ENCODE results near the gene AP2A1.
A peak's percentile ranks its signal among the peaks of the same experiment; 100 is the strongest.

Gene AP2A1

DNA sequence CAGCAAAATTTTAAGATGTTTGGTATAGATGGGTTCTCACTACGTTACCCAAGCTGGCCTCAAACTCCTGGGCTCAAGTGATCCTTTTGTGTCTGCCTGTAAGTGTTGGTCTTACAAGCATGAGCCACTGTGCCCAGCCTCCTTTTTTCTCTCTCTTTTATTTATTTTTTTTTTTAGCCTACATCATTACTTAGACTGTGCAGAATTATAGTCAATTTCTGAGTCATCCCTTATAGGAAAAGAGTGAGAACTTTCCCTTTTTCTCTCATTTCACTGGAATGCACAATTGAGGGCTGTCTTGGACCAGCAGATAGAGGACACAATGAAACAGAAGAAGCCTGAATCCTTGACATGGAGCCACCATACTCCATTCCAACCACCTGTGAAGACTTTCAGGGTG is 17.0 kb upstream of the AP2A1 start:
- TF ChIP-seq, protein P1, sequence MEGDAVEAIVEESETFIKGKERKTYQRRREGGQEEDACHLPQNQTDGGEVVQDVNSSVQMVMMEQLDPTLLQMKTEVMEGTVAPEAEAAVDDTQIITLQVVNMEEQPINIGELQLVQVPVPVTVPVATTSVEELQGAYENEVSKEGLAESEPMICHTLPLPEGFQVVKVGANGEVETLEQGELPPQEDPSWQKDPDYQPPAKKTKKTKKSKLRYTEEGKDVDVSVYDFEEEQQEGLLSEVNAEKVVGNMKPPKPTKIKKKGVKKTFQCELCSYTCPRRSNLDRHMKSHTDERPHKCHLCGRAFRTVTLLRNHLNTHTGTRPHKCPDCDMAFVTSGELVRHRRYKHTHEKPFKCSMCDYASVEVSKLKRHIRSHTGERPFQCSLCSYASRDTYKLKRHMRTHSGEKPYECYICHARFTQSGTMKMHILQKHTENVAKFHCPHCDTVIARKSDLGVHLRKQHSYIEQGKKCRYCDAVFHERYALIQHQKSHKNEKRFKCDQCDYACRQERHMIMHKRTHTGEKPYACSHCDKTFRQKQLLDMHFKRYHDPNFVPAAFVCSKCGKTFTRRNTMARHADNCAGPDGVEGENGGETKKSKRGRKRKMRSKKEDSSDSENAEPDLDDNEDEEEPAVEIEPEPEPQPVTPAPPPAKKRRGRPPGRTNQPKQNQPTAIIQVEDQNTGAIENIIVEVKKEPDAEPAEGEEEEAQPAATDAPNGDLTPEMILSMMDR (IDR thresholded peaks at IDR 0.05; ENCODE audit: low read depth, low read length, missing control alignments) = no peak
- DNase-seq (ENCODE audit: extremely low read depth, low read depth) = no peak
- H3K4me3 ChIP-seq (replicated peaks; ENCODE audit: low read depth, low read length) = no peak overlapping the region

DNA sequence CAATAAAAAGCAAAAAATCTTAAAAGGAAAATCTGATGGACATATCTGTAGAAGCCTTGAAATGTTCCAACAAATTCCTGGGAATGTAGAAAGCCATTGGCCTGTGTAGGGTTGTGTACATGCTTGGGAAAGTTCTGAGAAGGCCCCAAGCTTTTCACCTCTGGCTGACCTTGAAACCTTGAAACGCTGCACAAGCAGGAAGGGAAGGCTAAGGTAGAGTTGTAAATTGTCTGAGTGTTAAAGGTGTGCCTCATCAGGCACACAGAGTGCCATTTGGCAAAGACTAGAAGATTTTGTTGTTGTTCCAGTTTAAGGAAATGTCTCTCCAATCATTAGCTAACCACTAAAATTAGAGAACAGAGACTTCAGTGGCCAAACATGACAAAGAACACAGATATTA is 14.1 kb upstream of the AP2A1 start:
- no peak overlapping the region for H3K4me3 ChIP-seq (replicated peaks; ENCODE audit: low read depth, low read length)
- DNase-seq (ENCODE audit: extremely low read depth, low read depth) = no peak
- TF ChIP-seq, protein P1 (IDR thresholded peaks at IDR 0.05; ENCODE audit: low read depth, low read length, missing control alignments) = no peak

DNA sequence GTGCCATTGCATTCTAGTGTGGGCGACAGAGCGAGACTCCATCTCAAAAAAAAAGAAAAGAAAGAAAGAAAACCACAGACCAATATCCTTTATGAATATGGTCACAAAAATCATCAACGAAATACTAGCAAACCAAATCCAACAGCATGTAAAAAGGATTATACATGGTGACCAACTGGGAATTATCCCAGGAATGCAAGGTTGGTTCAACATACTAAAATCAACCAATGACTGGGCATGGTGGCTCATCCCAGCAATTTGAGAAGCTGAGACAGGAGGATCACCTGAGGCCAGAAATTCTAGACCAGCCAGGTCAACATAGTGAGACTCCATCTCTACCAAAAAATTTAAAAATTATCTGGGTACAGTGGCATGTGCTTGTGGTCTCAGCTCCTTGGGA is 10.8 kb upstream of the AP2A1 start:
- TF ChIP-seq, protein P1 (IDR thresholded peaks at IDR 0.05; ENCODE audit: low read depth, low read length, missing control alignments) = no peak
- DNase-seq (ENCODE audit: extremely low read depth, low read depth) = no peak
- no peak overlapping the region for H3K4me3 ChIP-seq (replicated peaks; ENCODE audit: low read depth, low read length)

- TF ChIP-seq, protein P1 (IDR thresholded peaks at IDR 0.05; ENCODE audit: low read depth, low read length, missing control alignments) = no peak
- no peak overlapping the region for H3K4me3 ChIP-seq (replicated peaks; ENCODE audit: low read depth, low read length)
- DNase-seq (ENCODE audit: extremely low read depth, low read depth) = no peak
These were observed 8.5 kb upstream of the AP2A1 start for GRCh38 chr19:49758292-49758691.

GRCh38 chr19:49761249-49761624 is 5.6 kb upstream of the AP2A1 start:
- DNase-seq (ENCODE audit: extremely low read depth, low read depth) = no peak
- TF ChIP-seq, protein P1 (IDR thresholded peaks at IDR 0.05; ENCODE audit: low read depth, low read length, missing control alignments) = no peak
- no peak overlapping the region for H3K4me3 ChIP-seq (replicated peaks; ENCODE audit: low read depth, low read length)

DNA sequence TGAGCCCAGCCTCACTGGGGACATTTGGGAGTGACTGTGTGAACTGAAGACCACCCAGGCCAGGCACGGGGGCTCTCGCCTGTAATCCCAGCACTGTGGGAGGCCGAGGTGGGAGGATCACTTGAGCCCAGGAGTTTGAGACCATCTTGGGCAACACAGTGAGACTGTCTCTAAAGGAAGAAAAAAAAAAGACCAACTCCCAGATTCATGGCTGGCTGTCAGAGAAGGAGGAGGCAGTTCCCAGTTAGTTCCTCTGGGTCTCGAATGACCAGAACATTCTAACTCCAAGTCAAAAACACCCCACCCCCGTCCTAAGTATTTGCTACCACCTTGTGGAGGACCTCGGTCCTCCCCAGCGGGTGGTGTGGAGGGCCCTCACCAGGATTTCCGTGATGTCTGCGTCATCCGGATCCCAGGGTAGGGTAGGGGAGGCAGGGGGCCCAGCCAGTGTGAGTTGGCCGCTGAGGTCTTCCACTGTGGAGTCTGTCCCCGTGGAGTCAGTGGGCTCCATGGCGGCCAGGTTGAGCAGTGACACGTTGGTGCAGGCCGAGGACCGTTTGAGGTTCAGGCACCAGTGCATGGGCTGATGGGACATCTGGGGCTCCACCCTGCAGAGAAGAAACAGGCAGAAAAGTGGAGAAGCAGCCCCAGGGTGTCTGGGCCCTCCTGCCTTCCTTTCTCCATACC is 5.0 kb upstream of the AP2A1 start:
- no peak overlapping the region for H3K4me3 ChIP-seq (replicated peaks; ENCODE audit: low read depth, low read length)
- TF ChIP-seq, protein P1 (IDR thresholded peaks at IDR 0.05; ENCODE audit: low read depth, low read length, missing control alignments) = peak; percentile 31
- DNase-seq (ENCODE audit: extremely low read depth, low read depth) = no peak

GRCh38 chr19:49763230-49763629 is 3.6 kb upstream of the AP2A1 start, which contains the start of gene TSKS:
TSKS (minus strand) TSS chr19:49763306; CDS start chr19:49763247, 59 bp downstream.
- no peak for DNase-seq (ENCODE audit: extremely low read depth, low read depth)
- TF ChIP-seq, protein P1 (IDR thresholded peaks at IDR 0.05; ENCODE audit: low read depth, low read length, missing control alignments) = no peak
- no peak within 1 kb of the TSS for H3K4me3 ChIP-seq (replicated peaks; ENCODE audit: low read depth, low read length)

Data from HFF-Myc (cell line).